C4-2B (cell line): Measurements from ENCODE around the gene AGAP9.
"Not testable (repeated sequence)": the region's sequence is repeated elsewhere in the genome, so short reads cannot be mapped to it uniquely, and the experiment has no call there.

Experiments used
- CTCF ChIP-seq: fragments of 450-650 bp; conservative IDR thresholded peaks from 2 replicates; pipeline ENCODE4 v1.5.1; 2017; ENCODE audit warnings: mild to moderate bottlenecking
- ZFX ChIP-seq: fragments of 450-650 bp; IDR thresholded peaks from 2 replicates; pipeline ENCODE4 v1.6.1; 2017

GRCh38 chr10:47468731-47469528 is 54.5 kb downstream of the AGAP9 start:
- not testable (repeated sequence) for TF ChIP-seq CTCF, ZFX
